ENCODE measurements around the gene ZNF646.

GRCh38 chr16:31130336-31130891, 56.2 kb downstream of the ZNF646 start:
- TF ChIP-seq POLR2A (IDR thresholded peaks at IDR 0.05) (no peak), CTCF (IDR thresholded peaks at IDR 0.05) (no peak)

All from testis (tissue), 2 donors.